ENCODE measurements around the gene GTF2A1.
"Not testable (repeated sequence)": the region's sequence is repeated elsewhere in the genome, so short reads cannot be mapped to it uniquely, and the experiment has no call there.

GTF2A1 gene

DNA sequence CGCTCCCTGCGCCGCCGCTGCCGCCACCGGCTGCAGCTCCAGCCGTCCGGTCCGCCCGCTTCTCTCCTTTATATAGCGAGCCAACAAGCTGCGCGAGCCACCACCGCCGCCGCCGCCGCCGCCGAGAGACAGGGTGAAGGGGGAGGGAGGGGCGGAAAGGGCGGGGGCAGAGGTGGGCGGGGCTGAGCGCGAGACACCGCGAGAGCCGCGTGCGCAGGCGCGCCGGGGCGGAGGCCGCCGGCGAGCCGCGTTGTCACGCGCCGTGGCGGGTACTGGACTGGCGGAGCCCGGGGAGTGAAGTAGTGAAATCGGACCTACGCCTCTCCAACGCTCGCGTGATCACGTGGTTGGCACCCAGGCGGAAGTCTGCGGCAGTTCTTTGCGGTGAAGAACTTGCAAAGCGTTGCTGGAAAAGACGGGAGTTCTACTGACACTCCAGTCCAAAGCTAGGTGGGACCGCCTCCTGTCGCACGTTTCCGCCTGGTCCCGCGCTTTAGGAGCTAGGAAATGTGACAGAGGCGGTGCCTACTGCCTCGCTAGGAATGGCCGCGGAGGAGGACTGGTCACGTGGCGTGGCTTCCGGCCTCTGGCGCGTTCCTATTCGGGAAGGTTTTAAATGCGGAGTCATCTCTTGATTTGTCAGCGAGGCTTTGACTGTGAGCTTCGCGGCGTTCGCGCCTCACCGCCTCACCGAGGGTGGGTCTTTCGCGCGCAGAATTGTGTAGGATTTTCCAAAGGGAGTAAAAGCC, at the start of gene GTF2A1:
TSS of gene GTF2A1 (minus strand) at position 130 of the 749 bp plus-strand sequence. CDS start 441 bp downstream, outside the sequence.
- DNase-seq = peak; percentile 92

DNA sequence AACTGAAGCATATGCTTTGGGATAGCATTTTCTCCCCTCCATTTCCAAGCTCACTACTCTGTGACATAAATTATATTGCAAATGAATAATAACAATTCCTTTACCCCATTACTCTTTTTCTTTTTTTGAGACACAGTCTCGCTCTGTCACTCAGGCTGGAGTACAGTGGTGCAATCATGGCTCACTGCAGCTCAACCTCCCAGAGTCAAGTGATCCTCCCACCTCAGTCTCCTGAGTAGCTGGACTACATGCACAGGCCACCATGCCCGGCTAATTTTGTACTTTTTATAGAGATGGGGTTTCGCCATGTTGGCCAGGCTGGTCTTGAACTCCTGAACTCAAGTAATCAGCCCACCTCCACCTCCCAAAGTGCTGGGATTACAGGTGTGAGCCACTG, 49.2 kb upstream of the GTF2A1 start:
- DNase-seq = no peak

DNA sequence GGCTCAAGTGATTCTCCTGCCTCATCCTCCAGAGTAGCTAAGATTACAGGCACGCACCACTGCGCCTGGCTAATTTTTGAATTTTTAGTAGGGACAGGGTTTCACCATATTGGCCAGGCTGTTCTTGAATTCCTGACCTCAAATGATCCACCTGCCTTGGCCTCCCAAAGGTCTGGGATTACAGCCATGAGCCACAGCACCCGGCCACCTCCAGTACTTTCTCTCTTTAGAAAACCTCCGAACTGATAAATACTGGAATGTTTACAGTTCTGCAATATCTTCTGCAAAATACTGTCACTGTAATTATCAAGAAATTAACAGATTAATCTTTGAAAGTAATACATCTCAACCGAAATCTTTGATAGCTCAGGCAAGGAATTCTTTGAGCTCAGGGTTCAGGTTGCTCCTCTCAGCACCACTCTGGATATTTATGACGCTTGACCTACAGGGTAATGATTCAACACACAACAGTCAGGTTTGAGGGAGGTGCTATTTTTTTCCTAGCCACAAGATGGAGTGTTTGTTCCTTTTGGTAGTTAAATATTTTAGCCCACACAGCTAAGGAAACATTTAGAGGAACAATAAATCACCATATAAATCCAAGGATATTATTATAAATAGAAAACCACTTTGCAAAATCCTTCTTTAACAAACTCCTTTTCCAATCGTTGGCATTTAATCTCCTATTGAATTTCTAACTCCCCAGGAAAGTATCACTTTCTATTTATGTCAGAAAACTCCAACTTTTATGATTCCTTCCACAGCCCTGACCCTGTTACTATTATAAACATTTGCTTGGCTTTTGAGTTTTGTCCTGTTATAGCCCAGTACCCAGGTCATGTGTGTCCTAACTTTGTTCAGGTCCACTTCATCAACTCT, 48.6 kb upstream of the GTF2A1 start:
- DNase-seq = no peak

DNA sequence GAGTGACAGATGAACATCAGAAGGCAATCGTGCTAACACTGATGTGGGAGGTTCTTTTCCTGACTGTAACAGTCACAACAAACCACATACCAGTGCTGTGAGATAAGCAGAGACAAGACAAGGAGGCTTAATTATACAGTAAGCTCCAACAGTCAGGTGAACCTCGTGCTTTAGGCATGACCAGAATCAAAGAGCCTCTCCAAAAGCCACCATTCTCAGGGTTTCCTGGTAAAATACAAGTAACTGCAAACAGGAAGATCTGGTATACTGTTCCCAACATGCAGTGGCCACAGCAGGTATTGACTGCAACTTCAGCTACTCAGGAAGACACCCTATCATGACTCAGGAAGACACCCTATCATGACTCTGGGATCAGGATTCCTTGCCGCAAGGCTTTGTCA, 47.3 kb upstream of the GTF2A1 start:
- no peak for DNase-seq

DNA sequence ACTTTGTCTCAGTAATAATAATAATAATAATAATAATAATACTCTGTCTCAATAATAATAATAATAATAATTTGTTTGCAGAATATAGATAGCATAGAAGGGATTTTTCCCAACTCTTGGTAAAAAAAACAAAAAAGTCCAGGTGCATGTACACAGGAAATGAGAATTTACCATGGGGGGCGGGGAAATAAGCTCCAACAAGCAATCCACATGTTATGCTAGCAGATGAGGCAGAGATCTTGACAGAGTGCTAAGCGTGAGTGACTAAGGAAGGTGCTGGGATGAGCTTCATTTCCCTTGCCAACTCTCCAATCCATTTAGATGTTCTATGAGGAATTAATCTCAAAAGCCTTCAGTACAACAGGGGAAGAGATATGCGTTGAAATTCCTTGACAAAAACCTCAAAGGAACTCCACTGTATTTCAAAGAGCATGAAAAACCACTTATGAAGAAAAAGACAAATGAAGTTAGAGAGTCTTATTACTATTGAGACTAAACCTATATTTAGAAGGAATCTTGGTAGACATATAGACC, 44.9 kb upstream of the GTF2A1 start:
- DNase-seq = no peak

DNA sequence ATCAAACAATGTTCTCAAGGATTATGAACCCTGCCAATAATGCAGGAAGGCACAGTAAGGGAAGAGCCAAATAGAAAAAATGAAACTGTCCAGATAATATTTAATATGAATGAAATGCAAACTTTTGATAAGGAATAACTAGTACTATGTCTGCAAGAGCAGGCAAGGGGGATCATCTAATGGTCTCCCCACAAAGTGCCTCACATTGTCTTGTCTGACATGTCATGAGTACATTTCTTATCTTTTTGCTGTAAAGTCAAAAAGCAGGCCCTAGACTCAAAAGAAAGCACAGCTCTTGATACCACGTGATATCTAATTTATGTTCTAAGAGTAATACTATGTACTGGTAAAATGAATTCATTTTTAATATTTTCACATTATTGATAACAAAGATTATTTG, 43.9 kb upstream of the GTF2A1 start:
- no peak for DNase-seq

DNA sequence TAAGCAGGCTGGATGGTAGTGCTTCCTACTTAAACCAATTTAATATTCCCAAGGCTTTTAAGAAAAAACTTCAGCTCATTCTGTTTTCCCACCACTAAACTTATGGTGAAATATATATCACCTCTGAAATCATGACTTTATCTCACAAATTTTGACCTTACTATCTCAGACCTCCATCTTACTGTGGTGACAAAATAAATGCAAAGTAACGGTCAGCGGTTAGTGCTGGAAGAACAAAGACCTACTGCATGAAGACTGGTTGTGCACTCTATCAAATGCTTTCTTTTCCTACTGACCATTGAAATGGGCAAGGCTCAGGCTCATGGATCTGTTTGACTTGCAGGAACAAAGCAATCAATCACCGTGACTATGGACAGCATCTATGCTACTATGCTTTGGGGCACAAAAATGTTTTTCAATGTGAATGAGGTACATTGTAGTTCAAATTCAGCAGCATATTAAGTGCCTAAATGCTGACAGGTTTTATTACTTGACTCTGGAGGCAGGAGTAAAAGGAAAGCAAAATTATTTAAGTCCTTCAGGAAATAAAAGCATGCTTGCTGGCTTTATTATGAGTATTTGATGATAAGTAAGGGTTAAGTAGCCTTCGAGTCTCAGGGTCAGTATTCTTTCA, 43.1 kb upstream of the GTF2A1 start:
- DNase-seq = no peak

DNA sequence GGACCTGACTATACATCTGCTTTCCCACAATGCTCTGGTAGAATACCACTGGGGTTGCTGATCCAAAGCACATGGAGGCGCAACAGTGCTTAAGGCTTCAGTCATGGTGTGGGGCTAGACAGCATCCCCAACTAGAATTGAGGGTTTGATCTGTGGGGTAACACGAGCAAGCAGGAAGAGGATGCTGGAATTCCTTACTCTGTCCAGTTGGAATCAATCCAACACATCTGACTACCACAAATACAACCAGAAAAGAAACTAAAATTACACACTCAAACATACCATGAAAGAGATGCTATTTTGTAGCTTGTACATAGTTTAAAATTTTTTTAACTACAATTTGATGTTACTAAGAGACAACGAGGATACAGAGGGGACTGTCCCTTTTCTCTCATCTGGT, 40.4 kb upstream of the GTF2A1 start:
- no peak for DNase-seq

DNA sequence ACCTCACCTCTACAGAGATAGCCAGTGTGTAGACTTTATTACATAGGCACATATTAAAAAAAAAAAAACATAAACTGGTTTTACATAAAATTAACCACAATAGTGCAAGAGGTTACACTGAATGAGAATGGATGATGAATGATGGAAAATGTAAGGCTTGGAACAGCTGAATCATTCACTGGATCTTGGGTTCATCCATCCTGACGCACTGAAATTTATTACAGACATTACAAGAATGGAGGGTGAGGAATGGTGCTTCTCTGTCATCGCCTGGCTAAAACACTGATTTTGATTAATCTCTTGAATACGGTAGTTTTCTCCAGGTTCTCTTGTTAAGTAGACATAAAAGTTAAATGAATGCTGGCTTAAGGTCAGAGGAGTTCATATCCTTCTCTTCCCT, 40.0 kb upstream of the GTF2A1 start:
- DNase-seq = no peak

DNA sequence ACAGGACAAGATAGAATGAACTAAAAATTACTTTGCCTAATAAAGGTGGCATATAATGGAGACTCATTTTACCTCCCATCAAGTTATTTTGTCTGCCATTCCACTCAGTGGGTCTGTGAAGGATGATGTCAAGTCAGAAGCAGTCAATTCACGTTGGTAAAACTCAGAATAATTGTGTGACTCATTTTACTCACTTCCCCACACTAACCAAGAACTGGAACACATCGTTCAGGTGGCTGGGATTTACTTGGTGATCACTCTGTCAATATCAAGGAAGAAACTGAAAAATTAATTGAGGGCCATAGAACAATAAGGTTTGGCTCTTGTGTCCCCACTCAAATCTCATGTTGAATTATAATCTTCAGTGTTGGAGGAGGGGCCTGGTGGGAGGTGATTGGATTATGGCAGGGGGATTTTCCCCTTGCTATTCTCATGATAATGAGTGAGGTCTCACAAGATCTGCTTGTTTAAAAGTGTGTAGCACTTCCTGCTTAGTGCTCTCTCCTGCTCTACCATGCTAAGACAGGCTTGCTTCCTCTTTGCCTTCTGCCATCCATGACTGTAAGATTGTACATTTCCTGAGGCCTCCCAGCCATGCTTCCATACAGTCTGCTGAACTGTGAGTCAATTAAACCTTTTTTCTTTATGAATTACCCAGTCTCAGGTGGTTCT, 35.7 kb upstream of the GTF2A1 start:
- DNase-seq = no peak

DNA sequence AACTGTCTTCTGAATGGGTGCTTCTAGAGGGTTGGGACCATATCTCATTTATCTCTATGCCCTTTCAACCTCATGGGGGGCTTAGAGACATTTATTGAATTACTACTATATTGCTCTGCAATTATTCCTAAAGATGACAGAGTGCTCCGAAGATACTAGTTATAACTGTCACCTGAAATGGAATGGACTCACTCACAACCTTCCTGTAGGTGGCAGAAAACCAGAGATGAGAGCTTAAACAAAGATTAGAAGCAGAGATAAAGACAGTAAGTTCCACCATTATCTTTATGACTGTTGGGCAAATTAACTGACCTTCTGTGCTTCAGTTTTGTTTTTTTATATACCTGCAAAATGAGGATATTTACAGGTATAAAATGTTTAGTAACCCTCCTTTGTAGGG, 31.5 kb upstream of the GTF2A1 start:
- no peak for DNase-seq

DNA sequence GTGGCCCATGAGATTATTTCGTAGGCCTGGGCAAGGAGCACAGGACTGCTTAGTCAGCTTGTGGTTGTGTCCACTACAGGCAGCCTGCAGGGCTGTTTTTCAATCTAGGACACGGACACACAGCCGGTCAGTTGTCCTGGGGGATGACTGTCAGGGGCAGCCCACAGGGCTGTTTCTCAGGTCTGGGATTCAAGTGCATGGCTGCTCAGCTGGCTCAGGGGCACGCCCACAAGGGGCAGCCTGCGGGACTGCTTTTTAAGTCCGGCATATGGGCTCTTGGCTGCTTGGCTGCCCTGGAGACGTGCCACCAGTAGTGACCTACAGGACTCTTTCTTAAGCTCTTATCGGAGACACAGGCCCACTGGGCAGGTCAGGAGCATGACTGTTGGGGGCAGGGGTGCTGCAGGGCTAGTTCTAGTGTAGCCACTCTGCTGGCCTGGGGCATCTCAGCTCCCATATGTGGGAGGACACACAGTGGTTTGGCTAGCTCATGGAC, 26.6 kb upstream of the GTF2A1 start:
- no peak for DNase-seq

DNA sequence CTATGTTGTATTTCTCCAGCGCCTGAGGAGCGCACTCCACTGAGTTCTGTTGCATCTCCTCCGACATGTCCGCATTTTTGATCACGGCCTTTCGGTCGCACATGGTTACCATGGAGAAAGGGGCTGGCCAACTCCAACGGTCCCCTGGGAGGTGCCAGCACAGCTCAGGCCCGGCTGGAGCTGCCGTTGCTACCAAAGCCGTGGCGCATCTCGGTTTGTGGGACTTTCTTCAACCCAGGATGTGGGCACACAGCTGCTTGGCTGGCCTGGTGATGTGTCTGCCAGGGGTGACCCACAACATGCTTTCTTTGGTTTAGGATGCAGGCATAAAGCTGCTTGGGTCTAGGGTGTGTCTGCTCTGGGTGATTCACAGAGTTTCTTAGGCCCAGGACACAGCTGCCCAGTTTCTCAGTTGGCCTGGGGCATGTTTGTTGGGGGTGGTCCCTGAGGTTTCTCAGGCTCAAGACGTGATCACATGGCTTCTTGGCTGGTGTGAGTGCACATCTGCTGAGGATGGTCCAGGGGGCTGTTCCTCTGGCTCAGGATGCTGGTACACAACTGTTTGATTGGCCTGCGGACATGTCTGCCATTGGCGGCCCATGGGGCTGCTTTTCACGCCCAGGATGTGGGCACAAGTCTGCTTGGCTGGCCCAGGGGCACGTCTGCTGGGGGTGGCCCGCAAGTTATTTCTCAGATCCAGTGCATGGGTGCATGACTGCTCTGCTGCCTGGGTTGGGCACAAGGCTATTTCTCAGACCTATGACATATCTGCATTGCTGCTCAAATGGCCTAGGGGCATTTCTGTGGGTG, 25.9 kb upstream of the GTF2A1 start:
- no peak for DNase-seq

DNA sequence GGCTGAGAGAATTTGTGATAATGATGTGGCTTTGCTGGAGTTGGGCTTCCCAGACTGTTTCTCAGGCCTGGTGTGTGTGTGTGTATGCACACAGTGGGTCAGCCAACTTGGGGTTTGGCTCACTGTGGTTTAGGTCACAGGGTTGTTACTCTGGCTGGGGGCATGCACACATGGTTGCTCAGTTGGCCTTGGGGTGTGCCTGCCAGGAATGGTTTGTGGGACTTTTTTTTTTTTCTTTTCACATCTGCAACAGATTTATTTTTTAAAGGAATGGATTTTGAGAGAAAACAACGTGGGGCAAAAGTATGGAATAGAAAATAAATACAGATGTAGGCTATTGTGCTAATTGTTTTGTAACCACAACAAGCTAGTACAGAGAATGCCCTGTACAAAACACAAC, 25.0 kb upstream of the GTF2A1 start:
- DNase-seq = no peak

DNA sequence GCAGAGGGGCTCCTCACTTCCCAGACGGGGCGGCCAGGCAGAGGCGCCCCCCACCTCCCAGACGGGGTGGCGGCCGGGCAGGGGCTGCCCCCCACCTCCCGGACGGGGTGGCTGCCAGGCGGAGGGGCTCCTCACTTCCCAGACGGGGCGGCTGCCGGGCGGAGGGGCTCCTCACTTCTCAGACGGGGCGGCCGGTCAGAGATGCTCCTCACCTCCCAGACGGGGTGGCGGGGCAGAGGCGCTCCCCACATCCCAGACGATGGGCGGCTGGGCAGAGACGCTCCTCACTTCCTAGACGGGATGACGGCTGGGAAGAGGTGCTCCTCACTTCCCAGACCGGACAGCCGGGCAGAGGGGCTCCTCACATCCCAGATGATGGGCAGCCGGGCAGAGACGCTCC, 23.7 kb upstream of the GTF2A1 start:
- DNase-seq = not testable (repeated sequence)

DNA sequence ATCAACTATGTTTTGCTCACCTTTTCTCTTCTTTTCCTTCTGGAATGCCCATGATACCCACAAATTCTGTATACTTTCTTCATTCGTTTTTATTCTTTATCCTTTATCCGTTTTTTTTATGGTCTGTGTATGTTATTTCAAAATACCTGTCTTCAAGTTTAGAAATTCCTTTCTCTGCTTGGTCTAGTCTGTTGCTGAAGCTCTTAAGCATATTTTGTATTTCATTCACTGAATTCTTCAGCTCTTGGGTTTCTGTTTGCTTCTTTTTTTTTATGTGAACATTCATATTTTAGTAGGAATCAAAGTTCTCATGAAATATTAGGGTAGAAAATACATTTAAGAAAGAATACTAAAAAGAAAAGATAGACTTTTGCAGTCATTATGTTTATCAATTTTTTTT, 22.7 kb upstream of the GTF2A1 start:
- DNase-seq = no peak

DNA sequence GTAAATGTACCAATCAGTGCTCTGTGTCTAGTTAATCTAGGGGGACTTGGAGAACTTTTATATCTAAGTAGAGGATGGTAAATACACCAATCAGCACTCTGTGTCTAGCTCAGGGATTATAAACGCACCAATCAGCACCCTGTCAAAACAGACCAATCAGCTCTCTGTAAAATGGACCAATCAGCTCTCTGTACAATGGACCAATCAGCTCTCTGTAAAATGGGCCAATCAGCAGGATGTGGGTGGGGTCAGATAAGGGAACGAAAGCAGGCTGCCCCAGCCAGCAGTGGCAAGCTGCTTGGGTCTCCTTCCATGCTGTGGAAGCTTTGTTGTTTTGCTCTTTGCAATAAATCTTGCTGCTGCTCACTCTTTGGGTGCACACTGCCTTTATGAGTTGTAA, 16.1 kb upstream of the GTF2A1 start:
- DNase-seq = not testable (repeated sequence)

DNA sequence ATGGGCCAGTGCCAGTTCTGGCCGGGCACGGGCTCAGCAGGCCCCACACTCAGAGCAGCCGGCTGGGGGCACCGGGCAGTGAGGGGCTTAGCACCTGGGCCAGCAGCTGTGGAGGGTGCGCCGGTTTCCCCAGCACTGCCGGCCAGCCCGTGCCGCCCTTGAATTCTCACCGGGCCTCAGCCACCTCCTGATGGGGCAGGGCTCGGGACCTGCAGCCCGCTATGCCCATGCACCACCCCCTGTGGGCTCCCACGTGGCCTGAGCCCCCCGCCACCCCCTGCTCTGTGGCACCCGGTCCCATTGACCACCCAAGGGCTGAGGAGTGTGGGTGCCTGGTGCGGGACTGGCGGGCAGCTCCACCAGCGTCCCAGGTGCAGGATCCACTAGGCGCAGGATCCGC, 15.4 kb upstream of the GTF2A1 start:
- no peak for DNase-seq

DNA sequence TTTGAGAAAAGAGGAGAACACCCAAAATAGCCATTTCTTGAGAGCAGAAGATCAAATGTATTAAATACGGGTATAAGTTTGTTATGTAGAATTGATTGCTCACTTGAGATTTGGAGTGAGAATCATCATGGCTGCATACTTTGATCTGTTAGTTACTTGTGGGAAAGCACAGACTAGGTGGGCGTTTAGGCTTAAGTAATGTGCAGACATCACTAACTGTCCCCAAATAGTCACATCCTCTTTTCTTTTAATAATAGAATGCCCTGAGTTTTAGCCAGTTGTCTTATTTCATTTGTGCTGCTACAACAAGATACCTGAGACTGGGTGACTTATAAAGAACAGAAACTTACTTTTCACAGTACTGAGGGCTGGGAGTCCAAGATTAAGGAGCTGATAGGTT, 14.3 kb upstream of the GTF2A1 start:
- no peak for DNase-seq

DNA sequence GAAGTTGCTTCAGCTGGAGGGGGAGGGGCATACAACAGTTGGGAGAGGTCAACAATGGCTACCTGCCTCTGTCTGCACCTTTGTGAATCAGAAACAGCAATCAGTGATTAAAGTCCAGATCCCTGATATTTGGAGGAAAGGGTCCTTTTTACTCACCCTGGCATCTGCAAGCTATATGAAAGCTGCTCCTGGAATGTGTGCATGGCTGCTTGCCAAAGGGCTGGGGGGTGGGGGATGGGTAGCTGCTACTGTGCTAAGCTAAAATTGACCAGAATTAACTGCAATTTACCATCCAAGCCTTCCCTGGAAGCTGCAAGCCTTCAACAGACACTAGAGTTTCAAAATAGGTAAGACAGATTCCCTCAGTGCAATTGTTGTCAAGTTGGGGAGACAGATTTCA, 13.5 kb upstream of the GTF2A1 start:
- DNase-seq = no peak

DNA sequence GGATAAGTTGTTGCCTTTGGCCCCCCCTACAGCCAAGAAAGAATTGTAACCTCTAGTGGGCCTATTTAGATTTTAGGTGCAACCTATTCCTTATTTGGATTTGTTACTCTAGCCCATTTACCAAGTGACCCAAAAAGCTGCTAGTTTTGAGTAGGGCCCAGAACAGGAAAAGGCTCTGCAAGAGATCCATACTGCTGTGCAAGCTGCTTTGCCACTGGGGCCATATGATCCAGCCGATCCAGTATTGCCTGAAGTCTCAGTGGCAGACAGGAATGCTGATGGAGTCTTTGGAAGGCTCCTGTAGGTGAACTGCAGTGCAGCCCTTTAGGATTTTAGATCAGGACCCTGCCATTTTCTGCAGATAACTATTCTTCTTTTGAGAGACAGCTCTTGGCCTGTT, 12.9 kb upstream of the GTF2A1 start:
- no peak for DNase-seq

DNA sequence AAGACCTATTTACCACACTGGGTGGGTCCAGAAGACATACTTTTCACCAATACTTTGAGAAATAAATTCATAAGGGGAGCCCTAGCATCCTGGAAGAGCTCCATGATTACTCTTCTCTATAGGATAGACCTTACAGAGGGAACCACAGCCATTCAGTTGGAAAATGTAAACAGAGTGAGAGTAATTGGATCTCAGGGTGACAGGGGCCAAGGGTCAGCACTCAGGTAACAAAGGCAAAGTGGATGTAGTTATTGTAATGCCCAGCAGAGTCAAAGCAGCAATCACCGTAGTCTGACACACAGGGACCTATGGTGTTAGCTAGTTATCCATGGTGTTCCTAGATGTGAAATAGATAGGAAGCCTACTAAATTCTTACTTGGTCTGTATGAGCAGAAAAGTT, 10.8 kb upstream of the GTF2A1 start:
- no peak for DNase-seq

Data from stimulated activated CD4-positive, alpha-beta T cell treated with anti-CD3 and anti-CD28 coated beads, Interleukin-15, amount 100 ng/mL, for 24 hours (primary cell).